Thyroid gland (tissue), 4 donors: ENCODE measurements around the gene CLDN22.

Source experiments
- POLR2A ChIP-seq, 2 donors: fragments of 450-650 bp; IDR thresholded peaks; one replicate each; pipeline ENCODE4 v1.6.1; 2017; ENCODE audit warnings: antibody characterized with exemption in 2 of 2, mild to moderate bottlenecking in 2 of 2, moderate library complexity in 1 of 2
- TF ChIP-seq, protein P1 (sequence below), 6 experiments: fragments of 200-600 bp in 3 of 6; fragments of 450-650 bp in 3 of 6; sonication (generic) in 3 of 6; IDR thresholded peaks; one replicate each; pipeline ENCODE4 v1.5.1; 2016 to 2019; ENCODE audit warnings: antibody characterized with exemption in 6 of 6, mild to moderate bottlenecking in 2 of 6, inconsistent platforms in 1 of 6, moderate library complexity in 1 of 6

GRCh38 chr4:183329244-183329643, 9.2 kb upstream of the CLDN22 start:
- TF ChIP-seq, protein P1, sequence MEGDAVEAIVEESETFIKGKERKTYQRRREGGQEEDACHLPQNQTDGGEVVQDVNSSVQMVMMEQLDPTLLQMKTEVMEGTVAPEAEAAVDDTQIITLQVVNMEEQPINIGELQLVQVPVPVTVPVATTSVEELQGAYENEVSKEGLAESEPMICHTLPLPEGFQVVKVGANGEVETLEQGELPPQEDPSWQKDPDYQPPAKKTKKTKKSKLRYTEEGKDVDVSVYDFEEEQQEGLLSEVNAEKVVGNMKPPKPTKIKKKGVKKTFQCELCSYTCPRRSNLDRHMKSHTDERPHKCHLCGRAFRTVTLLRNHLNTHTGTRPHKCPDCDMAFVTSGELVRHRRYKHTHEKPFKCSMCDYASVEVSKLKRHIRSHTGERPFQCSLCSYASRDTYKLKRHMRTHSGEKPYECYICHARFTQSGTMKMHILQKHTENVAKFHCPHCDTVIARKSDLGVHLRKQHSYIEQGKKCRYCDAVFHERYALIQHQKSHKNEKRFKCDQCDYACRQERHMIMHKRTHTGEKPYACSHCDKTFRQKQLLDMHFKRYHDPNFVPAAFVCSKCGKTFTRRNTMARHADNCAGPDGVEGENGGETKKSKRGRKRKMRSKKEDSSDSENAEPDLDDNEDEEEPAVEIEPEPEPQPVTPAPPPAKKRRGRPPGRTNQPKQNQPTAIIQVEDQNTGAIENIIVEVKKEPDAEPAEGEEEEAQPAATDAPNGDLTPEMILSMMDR (IDR thresholded peaks at IDR 0.05): no peak
- TF ChIP-seq POLR2A (IDR thresholded peaks at IDR 0.05): no peak
